IPS-18c (cell line): Measurements from ENCODE around the gene DPCD.
A peak's percentile ranks its signal among the peaks of the same experiment; 100 is the strongest.
"Not testable (repeated sequence)": the region's sequence is repeated elsewhere in the genome, so short reads cannot be mapped to it uniquely, and the experiment has no call there.

Experiments used
- H3K4me3 ChIP-seq: 2 replicates; pipeline ENCODE4 v1.7.0; 2013; ENCODE audit warnings: low read depth, mild to moderate bottlenecking, low read length, moderate library complexity; ENCODE audit not compliant: insufficient read depth
- H3K9me3 ChIP-seq: one replicate; pipeline ENCODE4 v1.6.1; 2013; ENCODE audit warnings: mild to moderate bottlenecking, low read length, moderate library complexity; ENCODE audit not compliant: control insufficient read depth, insufficient read depth

The DPCD gene

GRCh38 chr10:101576211-101576863 is 11.8 kb upstream of the DPCD start:
- Histone ChIP-seq H3K9me3 (peaks cover 3% of the 10 kb centered on the region), H3K4me3 (no peak overlapping the region)

- no peak overlapping the region for H3K4me3 ChIP-seq
- peaks cover 3% of the 10 kb centered on the region for H3K9me3 ChIP-seq
Measured at GRCh38 chr10:101577121-101577871, 10.8 kb upstream of the DPCD start.

GRCh38 chr10:101578192-101578591 is 9.9 kb upstream of the DPCD start:
- Histone ChIP-seq H3K4me3 (no peak overlapping the region; the same call in 1 of the 2 replicates), H3K9me3 (peaks cover 3% of the 10 kb centered on the region)

GRCh38 chr10:101578803-101579515 is 9.2 kb upstream of the DPCD start:
- Histone ChIP-seq H3K4me3 (no peak overlapping the region), H3K9me3 (peaks cover 3% of the 10 kb centered on the region)

GRCh38 chr10:101579516-101579870 is 8.6 kb upstream of the DPCD start:
- no peak overlapping the region for H3K4me3 ChIP-seq
- H3K9me3 ChIP-seq: peaks cover 3% of the 10 kb centered on the region

- H3K4me3 ChIP-seq: no peak overlapping the region
- H3K9me3 ChIP-seq: peaks cover 3% of the 10 kb centered on the region
Measured at GRCh38 chr10:101580486-101581399, 7.4 kb upstream of the DPCD start.

GRCh38 chr10:101585841-101586240 is 2.3 kb upstream of the DPCD start:
- Histone ChIP-seq H3K4me3 (no peak overlapping the region), H3K9me3 (no peaks in the 10 kb centered on the region)

GRCh38 chr10:101588879-101589278 is 758 bp downstream of the DPCD start:
- Histone ChIP-seq H3K4me3 (peak overlapping the region; percentile 97), H3K9me3 (no peaks in the 10 kb centered on the region)

- not testable (repeated sequence) for H3K4me3 ChIP-seq, H3K9me3 ChIP-seq
Measured at GRCh38 chr10:101593331-101593730, 5.2 kb downstream of the DPCD start.

- H3K9me3 ChIP-seq: no peaks in the 10 kb centered on the region
- no peak overlapping the region for H3K4me3 ChIP-seq
Measured at GRCh38 chr10:101595591-101596433, 7.7 kb downstream of the DPCD start.

- Histone ChIP-seq H3K9me3 (no peaks in the 10 kb centered on the region), H3K4me3 (no peak overlapping the region)
Measured at GRCh38 chr10:101597091-101597900, 9.2 kb downstream of the DPCD start.

- Histone ChIP-seq H3K9me3 (no peaks in the 10 kb centered on the region), H3K4me3 (no peak overlapping the region)
Measured at GRCh38 chr10:101601541-101601940, 13.4 kb downstream of the DPCD start.

- H3K4me3 ChIP-seq: no peak overlapping the region
- H3K9me3 ChIP-seq: no peaks in the 10 kb centered on the region
Measured at GRCh38 chr10:101602761-101603398, 14.8 kb downstream of the DPCD start.

GRCh38 chr10:101607124-101607523 is 19.0 kb downstream of the DPCD start:
- Histone ChIP-seq H3K9me3 (no peaks in the 10 kb centered on the region), H3K4me3 (no peak overlapping the region)

GRCh38 chr10:101609481-101609880 is 21.4 kb downstream of the DPCD start:
- H3K9me3 ChIP-seq: no peaks in the 10 kb centered on the region
- H3K4me3 ChIP-seq: no peak overlapping the region
